EH (cell line): ENCODE results near the gene NYNRIN.
"Not testable (repeated sequence)": the region's sequence is repeated elsewhere in the genome, so short reads cannot be mapped to it uniquely, and the experiment has no call there.

Experiments used
- DNase-seq: peaks from one replicate; pipeline ENCODE4 v3.0.0-alpha.2; 2015; ENCODE audit warnings: low read depth

Gene NYNRIN

GRCh38 chr14:24369907-24370687 is 28.7 kb upstream of the NYNRIN start:
- DNase-seq, result no peak

GRCh38 chr14:24370748-24371147 is 28.1 kb upstream of the NYNRIN start:
- DNase-seq, result no peak

- DNase-seq, result not testable (repeated sequence)
Observed at GRCh38 chr14:24371605-24372004, 27.2 kb upstream of the NYNRIN start.

- DNase-seq, result peak; percentile 72
Observed at GRCh38 chr14:24372701-24373416, 25.9 kb upstream of the NYNRIN start.

GRCh38 chr14:24376448-24377070 is 22.2 kb upstream of the NYNRIN start:
- DNase-seq, result no peak

GRCh38 chr14:24377126-24377525 is 21.7 kb upstream of the NYNRIN start:
- no peak for DNase-seq

GRCh38 chr14:24377657-24378056 is 21.1 kb upstream of the NYNRIN start:
- DNase-seq, result no peak

GRCh38 chr14:24378327-24378726 is 20.5 kb upstream of the NYNRIN start:
- DNase-seq, result no peak

GRCh38 chr14:24378981-24379906 is 19.6 kb upstream of the NYNRIN start:
- DNase-seq, result no peak

GRCh38 chr14:24379907-24380730 is 18.7 kb upstream of the NYNRIN start:
- DNase-seq, result no peak

- no peak for DNase-seq
Observed at GRCh38 chr14:24381363-24382063, 17.3 kb upstream of the NYNRIN start.

- no peak for DNase-seq
Observed at GRCh38 chr14:24382064-24382371, 16.8 kb upstream of the NYNRIN start.

GRCh38 chr14:24384169-24384568 is 14.6 kb upstream of the NYNRIN start:
- no peak for DNase-seq

- DNase-seq, result no peak
Observed at GRCh38 chr14:24385524-24385923, 13.3 kb upstream of the NYNRIN start.

- DNase-seq, result no peak
Observed at GRCh38 chr14:24387009-24387345, 11.8 kb upstream of the NYNRIN start.

- DNase-seq, result not testable (repeated sequence)
Observed at GRCh38 chr14:24387579-24387978, 11.2 kb upstream of the NYNRIN start.

- DNase-seq, result no peak
Observed at GRCh38 chr14:24388474-24389179, 10.2 kb upstream of the NYNRIN start.

- DNase-seq, result peak; percentile 70
Observed at GRCh38 chr14:24389226-24389848, 9.5 kb upstream of the NYNRIN start.

GRCh38 chr14:24390701-24391468 is 7.9 kb upstream of the NYNRIN start:
- no peak for DNase-seq
